Activated CD4-positive, alpha-beta memory T cell treated with anti-CD3 and anti-CD28 coated beads, Interleukin-2, amount 10 ng/mL, durations not matched to agents 7 days and 5 days (primary cell): ENCODE results near the gene TAF11L4. TPM values are rescaled to one million over a fixed set of nuclear protein-coding genes. Genes with fewer than 3 reads are reported as not detected.
"Not testable (repeated sequence)": the region's sequence is repeated elsewhere in the genome, so short reads cannot be mapped to it uniquely, and the experiment has no call there.

ENCODE experiments used
- CTCF ChIA-PET: fragments of 350-600 bp; sonication (Branson Sonifier 250); formaldehyde crosslinking; loops from one replicate; lab custom pipeline; 2021; ENCODE audit warnings: antibody characterized with exemption, inconsistent platforms; lab: Charles Lee
- POLR2A ChIA-PET: fragments of 350-600 bp; sonication (Branson Sonifier 250); formaldehyde crosslinking; loops from one replicate; lab custom pipeline; 2021; ENCODE audit warnings: antibody characterized with exemption; lab: Charles Lee
- DNase-seq: peaks from one replicate; pipeline ENCODE4 v3.0.0-alpha.2; 2020
- H3K27ac Mint-ChIP-seq: one replicate; pipeline ENCODE4 v1.8.0; 2021; ENCODE audit warnings: mild to moderate bottlenecking, mixed read lengths
- H3K27me3 Mint-ChIP-seq: one replicate; pipeline ENCODE4 v1.8.0; 2021; ENCODE audit warnings: mixed read lengths
- H3K36me3 Mint-ChIP-seq: one replicate; pipeline ENCODE4 v1.8.0; 2021; ENCODE audit warnings: low read depth, mixed read lengths
- H3K4me1 Mint-ChIP-seq: one replicate; pipeline ENCODE4 v1.8.0; 2021; ENCODE audit warnings: mixed read lengths
- H3K4me3 Mint-ChIP-seq: one replicate; pipeline ENCODE4 v1.8.0; 2021; ENCODE audit warnings: mild to moderate bottlenecking, mixed read lengths
- H3K9me3 Mint-ChIP-seq: one replicate; pipeline ENCODE4 v1.8.0; 2021; ENCODE audit warnings: mixed read lengths
- total RNA-seq, 2 experiments: library from RNA; stranded (reverse); gene quantifications; one replicate each; pipeline ENCODE4 v1.2.3, GENCODE V29; 2021

TAF11L4 gene
- total RNA-seq = not detected

- CTCF ChIA-PET, H3K9me3 Mint-ChIP-seq: not testable (repeated sequence)
Observed at GRCh38 chr5:17521501-17521900, at the start of gene TAF11L4. Gene TAF11L4, plus strand, starts transcription at chr5:17521801.

GRCh38 chr5:17475064-17475463 is 46.5 kb upstream of the TAF11L4 start:
- POLR2A ChIA-PET = not testable (repeated sequence)

More at GRCh38 chr5:17521501-17521900, at the start of gene TAF11L4:
- H3K27ac Mint-ChIP-seq, POLR2A ChIA-PET, H3K27me3 Mint-ChIP-seq, H3K36me3 Mint-ChIP-seq, H3K4me3 Mint-ChIP-seq, DNase-seq, H3K4me1 Mint-ChIP-seq: not testable (repeated sequence)

GRCh38 chr5:17477043-17477442 is 44.6 kb upstream of the TAF11L4 start:
- H3K9me3 Mint-ChIP-seq = peaks cover 6% of the 10 kb centered on the region
- no peaks in the 10 kb centered on the region for H3K36me3 Mint-ChIP-seq
- ChIA-PET CTCF (no interaction called here), POLR2A (no interaction called here)
- no peaks in the 10 kb centered on the region for H3K4me1 Mint-ChIP-seq
- no peak for DNase-seq
- H3K27ac Mint-ChIP-seq = no peak overlapping the region
- H3K27me3 Mint-ChIP-seq = no peaks in the 10 kb centered on the region
- no peak overlapping the region for H3K4me3 Mint-ChIP-seq

More at GRCh38 chr5:17475064-17475463, 46.5 kb upstream of the TAF11L4 start:
- H3K27me3 Mint-ChIP-seq, H3K27ac Mint-ChIP-seq, H3K36me3 Mint-ChIP-seq, H3K4me1 Mint-ChIP-seq, H3K9me3 Mint-ChIP-seq, DNase-seq, H3K4me3 Mint-ChIP-seq, CTCF ChIA-PET: not testable (repeated sequence)

- no peak for DNase-seq
- Mint-ChIP-seq H3K36me3 (no peaks in the 10 kb centered on the region), H3K27ac (no peak overlapping the region), H3K4me3 (no peak overlapping the region), H3K4me1 (no peaks in the 10 kb centered on the region), H3K27me3 (no peaks in the 10 kb centered on the region), H3K9me3 (peaks cover 4% of the 10 kb centered on the region)
- ChIA-PET CTCF (no interaction called here), POLR2A (no interaction called here)
Observed at GRCh38 chr5:17477573-17478265, 43.9 kb upstream of the TAF11L4 start.

DNA sequence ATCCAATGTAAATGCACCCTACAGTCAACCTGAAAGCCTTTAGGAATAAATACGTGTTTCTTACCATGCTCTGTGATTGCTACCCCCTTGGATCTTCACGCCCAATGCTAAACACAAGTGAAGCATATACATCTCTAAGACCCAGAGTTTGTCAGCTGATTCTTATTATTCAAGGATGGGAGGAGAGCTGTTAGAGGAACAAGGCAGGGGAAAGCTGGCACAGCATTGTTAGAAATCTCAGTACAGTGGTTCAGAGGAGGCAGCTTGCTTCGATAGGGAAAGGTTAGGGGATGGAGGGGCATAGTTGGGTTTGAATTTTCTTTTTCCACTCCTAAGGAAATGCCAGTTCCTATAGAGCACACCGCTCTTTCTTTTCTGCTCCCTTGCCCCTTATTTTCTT is 40.2 kb upstream of the TAF11L4 start:
- Mint-ChIP-seq H3K9me3 (peaks cover 4% of the 10 kb centered on the region), H3K4me3 (no peak overlapping the region), H3K4me1 (no peaks in the 10 kb centered on the region), H3K36me3 (no peaks in the 10 kb centered on the region), H3K27me3 (no peaks in the 10 kb centered on the region), H3K27ac (no peak overlapping the region)
- DNase-seq = no peak
- ChIA-PET POLR2A (no interaction called here), CTCF (no interaction called here)

DNA sequence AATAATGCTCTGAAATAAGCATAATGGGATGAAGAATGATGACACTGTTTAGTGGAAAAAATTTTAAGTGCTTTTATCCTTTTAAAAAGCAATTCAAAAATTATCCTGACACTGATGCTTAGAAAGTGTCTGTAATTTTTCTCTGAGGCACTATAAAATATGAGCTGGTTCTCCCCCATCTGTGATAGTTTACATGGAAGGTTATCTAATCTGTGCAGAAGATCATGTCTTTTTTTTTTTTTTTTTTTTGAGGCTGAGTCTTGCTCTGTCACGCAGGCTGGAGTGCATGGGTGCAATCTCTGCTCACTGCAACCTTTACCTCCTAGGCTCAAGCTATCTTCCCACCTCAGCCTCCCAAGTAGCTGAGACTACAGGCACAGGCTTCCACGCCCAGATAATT is 38.8 kb upstream of the TAF11L4 start:
- Mint-ChIP-seq H3K27ac (no peak overlapping the region), H3K4me1 (no peaks in the 10 kb centered on the region), H3K9me3 (peaks cover 2% of the 10 kb centered on the region), H3K27me3 (no peaks in the 10 kb centered on the region), H3K4me3 (no peak overlapping the region), H3K36me3 (no peaks in the 10 kb centered on the region)
- ChIA-PET CTCF (no interaction called here), POLR2A (no interaction called here)
- DNase-seq = no peak

DNA sequence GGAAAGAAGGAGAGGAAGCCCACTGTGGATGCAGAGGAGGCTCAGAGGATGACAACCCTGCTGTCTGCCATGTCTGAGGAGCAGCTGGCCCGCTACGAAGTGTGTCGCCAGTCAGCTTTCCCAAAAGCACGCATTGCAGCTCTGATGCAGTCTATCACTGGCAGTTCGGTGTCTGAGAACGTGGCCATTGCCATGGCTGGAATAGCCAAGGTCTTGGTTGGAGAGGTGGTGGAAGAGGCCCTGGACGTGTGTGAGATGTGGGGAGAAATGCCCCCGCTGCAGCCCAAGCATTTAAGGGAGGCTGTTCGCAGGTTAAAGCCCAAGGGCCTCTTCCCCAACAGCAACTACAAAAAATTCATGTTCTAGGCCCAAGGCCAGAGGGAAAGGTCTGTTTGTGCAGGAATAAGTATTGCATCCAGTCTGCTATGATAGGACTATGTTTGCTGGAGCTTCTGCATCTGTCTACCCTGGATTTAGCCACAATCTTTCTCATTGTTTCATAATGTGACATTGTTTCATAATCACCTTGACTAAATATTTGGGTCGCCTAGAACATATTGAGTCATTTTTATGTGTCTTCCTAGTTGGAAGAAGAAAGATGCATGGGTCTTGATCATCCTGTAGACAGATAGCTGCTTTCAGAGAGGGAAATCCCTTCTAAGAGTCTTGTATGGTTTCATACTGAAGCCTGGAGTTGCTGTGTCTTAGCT is 35.0 kb upstream of the TAF11L4 start:
- CTCF ChIA-PET, H3K27me3 Mint-ChIP-seq, H3K4me3 Mint-ChIP-seq, H3K4me1 Mint-ChIP-seq, H3K9me3 Mint-ChIP-seq, H3K36me3 Mint-ChIP-seq, H3K27ac Mint-ChIP-seq, POLR2A ChIA-PET, DNase-seq: not testable (repeated sequence)

DNA sequence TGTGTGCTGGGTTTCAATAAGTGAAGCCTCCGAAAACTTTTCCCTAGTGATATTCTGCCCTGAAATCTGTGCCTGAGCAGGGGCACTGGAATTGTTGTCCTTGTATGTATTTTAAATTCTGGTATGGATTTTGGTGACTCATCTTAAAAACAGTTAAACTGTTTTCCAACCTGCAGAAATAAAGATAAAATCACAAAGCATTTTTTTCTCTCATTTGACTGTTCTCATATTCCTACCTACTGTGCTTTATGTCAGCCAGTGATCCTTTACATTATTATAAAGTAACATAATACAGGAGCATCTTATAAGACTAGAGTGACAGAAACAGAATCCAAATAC is 34.5 kb upstream of the TAF11L4 start:
- Mint-ChIP-seq H3K27me3 (no peaks in the 10 kb centered on the region), H3K9me3 (peaks cover 3% of the 10 kb centered on the region), H3K27ac (no peak overlapping the region), H3K4me1 (no peaks in the 10 kb centered on the region), H3K36me3 (no peaks in the 10 kb centered on the region), H3K4me3 (no peak overlapping the region)
- no peak for DNase-seq
- ChIA-PET CTCF (no interaction called here), POLR2A (no interaction called here)

DNA sequence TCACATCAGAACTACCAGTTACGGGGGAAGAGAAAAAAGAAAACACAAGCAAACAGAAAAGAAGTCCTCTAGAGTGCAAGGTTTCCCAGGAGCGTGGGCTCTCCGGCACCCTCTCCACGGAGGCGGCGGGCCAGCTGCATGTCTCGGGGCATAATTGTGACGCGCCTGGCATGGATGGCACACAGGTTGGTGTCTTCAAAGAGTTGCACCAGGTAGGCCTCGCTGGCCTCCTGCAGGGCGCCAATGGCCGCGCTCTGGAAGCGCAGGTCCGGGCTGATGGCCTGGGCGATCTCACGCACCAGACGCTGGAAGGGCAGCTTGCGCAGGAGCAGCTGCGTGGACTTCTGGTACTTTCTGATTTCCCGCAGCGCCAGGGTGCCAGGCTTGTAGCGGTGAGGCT is 30.3 kb upstream of the TAF11L4 start:
- DNase-seq, POLR2A ChIA-PET, H3K4me3 Mint-ChIP-seq, CTCF ChIA-PET, H3K36me3 Mint-ChIP-seq, H3K27me3 Mint-ChIP-seq, H3K27ac Mint-ChIP-seq, H3K4me1 Mint-ChIP-seq: not testable (repeated sequence)
- H3K9me3 Mint-ChIP-seq = peaks cover 21% of the 10 kb centered on the region

- H3K4me3 Mint-ChIP-seq = no peak overlapping the region
- DNase-seq = no peak
- H3K36me3 Mint-ChIP-seq = no peaks in the 10 kb centered on the region
- H3K27ac Mint-ChIP-seq = no peak overlapping the region
- CTCF ChIA-PET = no interaction called here
- POLR2A ChIA-PET = no interaction called here
- H3K27me3 Mint-ChIP-seq = no peaks in the 10 kb centered on the region
- no peaks in the 10 kb centered on the region for H3K4me1 Mint-ChIP-seq
- peaks cover 21% of the 10 kb centered on the region for H3K9me3 Mint-ChIP-seq
Observed at GRCh38 chr5:17492770-17493169, 28.8 kb upstream of the TAF11L4 start.

DNA sequence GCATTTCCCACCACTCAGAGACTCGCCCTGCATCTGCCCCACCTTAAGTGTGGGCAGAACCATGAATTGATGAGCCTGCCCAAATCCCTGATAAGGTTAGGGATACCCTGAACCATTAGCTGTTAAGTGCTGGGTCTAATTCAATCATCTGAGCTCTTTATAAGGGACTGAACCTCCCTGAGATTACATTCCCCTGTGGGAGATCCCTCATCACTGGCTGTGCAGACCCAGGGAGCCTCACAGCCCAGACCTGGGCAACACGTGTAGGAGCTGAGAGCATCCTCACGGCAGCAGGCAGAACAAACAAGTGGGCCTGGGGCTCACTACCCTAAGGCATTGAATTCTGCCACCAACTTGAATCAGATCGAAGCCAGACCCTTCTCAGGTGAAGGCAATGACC is 24.2 kb upstream of the TAF11L4 start:
- H3K9me3 Mint-ChIP-seq = peaks cover 17% of the 10 kb centered on the region

DNA sequence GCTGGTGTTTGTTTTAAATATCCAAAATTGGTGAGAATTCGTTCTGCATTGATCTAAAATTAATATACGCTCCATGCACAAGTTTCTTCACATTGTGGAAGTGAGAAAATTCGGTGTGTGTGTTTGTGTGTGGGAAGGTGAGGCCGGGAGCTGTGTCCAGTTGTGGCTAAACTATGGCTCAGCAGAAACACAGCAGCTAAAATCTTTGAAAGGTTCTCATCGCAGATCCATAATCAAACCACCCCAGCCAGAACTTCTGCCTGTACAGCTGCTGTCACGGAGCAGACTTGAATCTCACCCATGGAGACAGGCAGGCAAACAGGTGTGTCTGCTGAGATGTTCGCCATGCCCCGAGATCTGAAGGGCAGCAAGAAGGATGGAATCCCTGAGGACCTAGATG is 23.7 kb upstream of the TAF11L4 start, which contains the start of gene TAF11L2:
TSS of gene TAF11L2 (plus strand) at position 301 of the 400 bp plus-strand sequence.
- H3K27me3 Mint-ChIP-seq, H3K4me3 Mint-ChIP-seq, DNase-seq, CTCF ChIA-PET, POLR2A ChIA-PET, H3K4me1 Mint-ChIP-seq, H3K27ac Mint-ChIP-seq, H3K36me3 Mint-ChIP-seq: not testable (repeated sequence)
- H3K9me3 Mint-ChIP-seq = peaks cover 17% of the 10 kb centered on the region

More for the DNA sequence above, 24.2 kb upstream of the TAF11L4 start:
- no peaks in the 10 kb centered on the region for H3K27me3 Mint-ChIP-seq
- no peaks in the 10 kb centered on the region for H3K4me1 Mint-ChIP-seq
- ChIA-PET CTCF (no interaction called here), POLR2A (no interaction called here)
- no peak overlapping the region for H3K27ac Mint-ChIP-seq
- H3K36me3 Mint-ChIP-seq = no peaks in the 10 kb centered on the region
- DNase-seq = no peak
- no peak overlapping the region for H3K4me3 Mint-ChIP-seq

- peaks cover 5% of the 10 kb centered on the region for H3K9me3 Mint-ChIP-seq
- H3K27me3 Mint-ChIP-seq = no peaks in the 10 kb centered on the region
- H3K36me3 Mint-ChIP-seq = no peaks in the 10 kb centered on the region
- no peaks in the 10 kb centered on the region for H3K4me1 Mint-ChIP-seq
- CTCF ChIA-PET = no interaction called here
- DNase-seq = no peak
- no peak overlapping the region for H3K27ac Mint-ChIP-seq
- H3K4me3 Mint-ChIP-seq = no peak overlapping the region
- POLR2A ChIA-PET = no interaction called here
Observed at GRCh38 chr5:17511775-17512325, 9.8 kb upstream of the TAF11L4 start.

- H3K4me3 Mint-ChIP-seq, CTCF ChIA-PET, H3K27ac Mint-ChIP-seq, H3K4me1 Mint-ChIP-seq, DNase-seq, POLR2A ChIA-PET, H3K36me3 Mint-ChIP-seq, H3K9me3 Mint-ChIP-seq, H3K27me3 Mint-ChIP-seq: not testable (repeated sequence)
Observed at GRCh38 chr5:17517526-17517925, 4.1 kb upstream of the TAF11L4 start.
